ENCODE data around the gene DSCAML1. TPM values are rescaled to one million over a fixed set of nuclear protein-coding genes. Genes with fewer than 3 reads are reported as not detected.

The DSCAML1 gene
- total RNA-seq, 2 experiments from 2014 or later, result not detected

DNA sequence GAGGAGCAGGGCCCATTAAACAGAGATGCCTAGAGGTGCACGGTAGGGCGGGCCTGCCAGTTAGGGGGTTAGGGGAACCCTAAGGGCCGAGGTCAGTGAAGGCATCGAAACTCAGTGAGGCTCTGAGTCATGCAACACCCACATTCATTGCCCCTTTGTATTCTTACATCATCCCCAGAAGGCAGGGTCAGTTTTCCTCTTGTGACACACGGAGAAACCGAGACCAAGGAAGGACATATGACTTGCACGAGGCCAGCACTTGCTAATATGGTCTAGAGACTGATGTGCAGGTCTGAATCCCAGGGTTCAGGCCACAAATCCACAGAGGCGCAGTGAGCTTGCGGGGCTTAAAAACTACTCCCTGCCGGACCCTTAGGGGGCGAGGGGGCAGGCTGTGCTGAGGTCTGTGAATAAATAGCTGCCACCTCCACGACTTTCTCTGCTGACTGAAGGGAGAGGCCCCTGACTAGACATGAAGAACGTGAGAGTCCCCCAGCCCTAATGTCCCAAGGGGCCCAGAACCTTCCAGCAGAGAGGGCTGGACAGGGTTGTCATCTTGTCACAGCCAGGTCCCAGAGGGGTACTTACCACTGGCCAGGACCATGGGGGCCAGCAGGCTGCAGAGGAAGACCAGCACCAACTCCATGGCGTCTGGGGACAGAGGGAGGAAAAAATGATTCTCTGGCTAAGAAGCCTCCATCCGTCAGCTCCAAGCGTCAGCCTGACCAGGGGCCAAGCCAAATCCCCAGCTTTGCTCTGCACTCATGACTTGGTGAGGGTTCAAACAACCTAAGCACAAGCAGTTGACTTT lies 45.3 kb upstream of the DSCAML1 start:
- Histone ChIP-seq H3K4me2 (ENCODE audit: low read length) (no peak overlapping the region), H2AFZ (ENCODE audit: low read length) (no peak overlapping the region)
- intact Hi-C loops (cut with micrococcal nuclease; ENCODE audit: unreplicated experiment), result no loop called here

GRCh38 chr11:117841551-117842031 lies 44.6 kb upstream of the DSCAML1 start:
- Histone ChIP-seq H3K27ac (ENCODE audit: low read depth, low read length, poor library complexity, severe bottlenecking) (no peak overlapping the region), H4K20me1 (ENCODE audit: insufficient read depth, low read length) (no peaks in the 10 kb centered on the region), H3K9me3 (ENCODE audit: low read length) (no peaks in the 10 kb centered on the region), H3K9me2 (ENCODE audit: insufficient read depth, low read length) (no peaks in the 10 kb centered on the region), H3K36me3 (ENCODE audit: insufficient read depth, low read length) (no peaks in the 10 kb centered on the region), H2AFZ (ENCODE audit: low read length) (no peak overlapping the region), H3K4me2 (ENCODE audit: low read length) (no peak overlapping the region), H3K79me2 (ENCODE audit: insufficient read depth, low read depth, low read length) (no peaks in the 10 kb centered on the region), H3K4me1 (ENCODE audit: insufficient read depth, low read length, poor library complexity, severe bottlenecking) (no peaks in the 10 kb centered on the region), H3K4me3 (ENCODE audit: low read depth, low read length, poor library complexity, severe bottlenecking) (no peak overlapping the region)
- intact Hi-C loops (cut with micrococcal nuclease; ENCODE audit: unreplicated experiment), result no loop called here
- POLR2A ChIA-PET, result no interaction called here
- no TSS peak for BruUV-seq (replicated peaks)
- CTCF ChIA-PET (ENCODE audit: unreplicated experiment), result interaction anchor here (1.4 kb wide), 1 partner anchor 212 kb away, joined by 3 read pairs; no protein-coding TSS in a partner anchor
- TF ChIP-seq CTCF (conservative IDR thresholded peaks at IDR 0.05; ENCODE audit: low read length) (no peak), EZH2phosphoT487 (IDR thresholded peaks at IDR 0.05; ENCODE audit: borderline replicate concordance, low read depth, low read length) (no peak)
- no peak for DNase-seq (ENCODE audit: low spot score)

More for the DNA sequence above, 45.3 kb upstream of the DSCAML1 start:
- no peaks in the 10 kb centered on the region for H3K79me2 ChIP-seq (ENCODE audit: insufficient read depth, low read depth, low read length)
- POLR2A ChIA-PET, result interaction anchor here (1.5 kb wide), 1 partner anchor 8 kb away, joined by 4 read pairs; no protein-coding TSS in a partner anchor
- CTCF ChIA-PET (ENCODE audit: unreplicated experiment), result interaction anchor here (1.1 to 1.4 kb wide), 2 partner anchors 105 to 211 kb away, joined by 3 to 4 read pairs; no protein-coding TSS in a partner anchor
- H3K4me3 ChIP-seq (ENCODE audit: low read depth, low read length, poor library complexity, severe bottlenecking), result no peak overlapping the region
- no peaks in the 10 kb centered on the region for H3K9me2 ChIP-seq (ENCODE audit: insufficient read depth, low read length)
- no peak for TF ChIP-seq EZH2phosphoT487 (IDR thresholded peaks at IDR 0.05; ENCODE audit: borderline replicate concordance, low read depth, low read length)
- H3K36me3 ChIP-seq (ENCODE audit: insufficient read depth, low read length), result no peaks in the 10 kb centered on the region
- no peaks in the 10 kb centered on the region for H3K4me1 ChIP-seq (ENCODE audit: insufficient read depth, low read length, poor library complexity, severe bottlenecking)
- no TSS peak for BruUV-seq (replicated peaks)
- H4K20me1 ChIP-seq (ENCODE audit: insufficient read depth, low read length), result no peaks in the 10 kb centered on the region
- DNase-seq (ENCODE audit: low spot score), result no peak
- no peak overlapping the region for H3K27ac ChIP-seq (ENCODE audit: low read depth, low read length, poor library complexity, severe bottlenecking)
- no peaks in the 10 kb centered on the region for H3K9me3 ChIP-seq (ENCODE audit: low read length)

GRCh38 chr11:117840881-117841550 lies 44.0 kb upstream of the DSCAML1 start:
- Histone ChIP-seq H3K9me2 (ENCODE audit: insufficient read depth, low read length) (no peaks in the 10 kb centered on the region), H3K4me1 (ENCODE audit: insufficient read depth, low read length, poor library complexity, severe bottlenecking) (no peaks in the 10 kb centered on the region), H3K9me3 (ENCODE audit: low read length) (no peaks in the 10 kb centered on the region), H4K20me1 (ENCODE audit: insufficient read depth, low read length) (no peaks in the 10 kb centered on the region), H2AFZ (ENCODE audit: low read length) (no peak overlapping the region), H3K27ac (ENCODE audit: low read depth, low read length, poor library complexity, severe bottlenecking) (no peak overlapping the region), H3K36me3 (ENCODE audit: insufficient read depth, low read length) (no peaks in the 10 kb centered on the region), H3K4me3 (ENCODE audit: low read depth, low read length, poor library complexity, severe bottlenecking) (no peak overlapping the region), H3K4me2 (ENCODE audit: low read length) (no peak overlapping the region), H3K79me2 (ENCODE audit: insufficient read depth, low read depth, low read length) (no peaks in the 10 kb centered on the region)
- TF ChIP-seq CTCF (conservative IDR thresholded peaks at IDR 0.05; ENCODE audit: low read length) (no peak), EZH2phosphoT487 (IDR thresholded peaks at IDR 0.05; ENCODE audit: borderline replicate concordance, low read depth, low read length) (no peak)
- CTCF ChIA-PET (ENCODE audit: unreplicated experiment), result no interaction called here
- BruUV-seq (replicated peaks), result no TSS peak
- no peak for DNase-seq (ENCODE audit: low spot score)
- intact Hi-C loops (cut with micrococcal nuclease; ENCODE audit: unreplicated experiment), result no loop called here
- POLR2A ChIA-PET, result no interaction called here

All from OCI-LY7 (cell line).